Measurements from ENCODE around the gene CTXN3.

CTXN3 gene

GRCh38 chr5:127649018-127649439 is at the start of gene CTXN3:
Gene CTXN3 (plus strand): TSS chr5:127649082. CDS start chr5:127657522, 8,440 bp downstream.
- H3K27ac ChIP-seq = peak within 1 kb of the TSS; percentile 77

GRCh38 chr5:127599320-127599719 is 49.6 kb upstream of the CTXN3 start:
- H3K27ac ChIP-seq = no peak overlapping the region
- TF ChIP-seq, protein P1, sequence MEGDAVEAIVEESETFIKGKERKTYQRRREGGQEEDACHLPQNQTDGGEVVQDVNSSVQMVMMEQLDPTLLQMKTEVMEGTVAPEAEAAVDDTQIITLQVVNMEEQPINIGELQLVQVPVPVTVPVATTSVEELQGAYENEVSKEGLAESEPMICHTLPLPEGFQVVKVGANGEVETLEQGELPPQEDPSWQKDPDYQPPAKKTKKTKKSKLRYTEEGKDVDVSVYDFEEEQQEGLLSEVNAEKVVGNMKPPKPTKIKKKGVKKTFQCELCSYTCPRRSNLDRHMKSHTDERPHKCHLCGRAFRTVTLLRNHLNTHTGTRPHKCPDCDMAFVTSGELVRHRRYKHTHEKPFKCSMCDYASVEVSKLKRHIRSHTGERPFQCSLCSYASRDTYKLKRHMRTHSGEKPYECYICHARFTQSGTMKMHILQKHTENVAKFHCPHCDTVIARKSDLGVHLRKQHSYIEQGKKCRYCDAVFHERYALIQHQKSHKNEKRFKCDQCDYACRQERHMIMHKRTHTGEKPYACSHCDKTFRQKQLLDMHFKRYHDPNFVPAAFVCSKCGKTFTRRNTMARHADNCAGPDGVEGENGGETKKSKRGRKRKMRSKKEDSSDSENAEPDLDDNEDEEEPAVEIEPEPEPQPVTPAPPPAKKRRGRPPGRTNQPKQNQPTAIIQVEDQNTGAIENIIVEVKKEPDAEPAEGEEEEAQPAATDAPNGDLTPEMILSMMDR (conservative IDR thresholded peaks at IDR 0.05) = no peak

More at GRCh38 chr5:127649018-127649439, at the start of gene CTXN3:
- TF ChIP-seq, protein P1 (conservative IDR thresholded peaks at IDR 0.05) = no peak

- TF ChIP-seq, protein P1 (conservative IDR thresholded peaks at IDR 0.05) = no peak
- H3K27ac ChIP-seq = no peak overlapping the region
Measured at GRCh38 chr5:127599847-127600246, 49.0 kb upstream of the CTXN3 start.

- no peak overlapping the region for H3K27ac ChIP-seq
- TF ChIP-seq, protein P1 (conservative IDR thresholded peaks at IDR 0.05) = no peak
Measured at GRCh38 chr5:127601111-127601510, 47.8 kb upstream of the CTXN3 start.

- TF ChIP-seq, protein P1 (conservative IDR thresholded peaks at IDR 0.05) = no peak
- no peak overlapping the region for H3K27ac ChIP-seq
Measured at GRCh38 chr5:127601601-127602000, 47.3 kb upstream of the CTXN3 start.

GRCh38 chr5:127602481-127602880 is 46.4 kb upstream of the CTXN3 start:
- TF ChIP-seq, protein P1 (conservative IDR thresholded peaks at IDR 0.05) = no peak
- no peak overlapping the region for H3K27ac ChIP-seq

- TF ChIP-seq, protein P1 (conservative IDR thresholded peaks at IDR 0.05) = no peak
- no peak overlapping the region for H3K27ac ChIP-seq
Measured at GRCh38 chr5:127602896-127603844, 45.7 kb upstream of the CTXN3 start.

Measured in VCaP (cell line).